ENCODE measurements around the gene AIP.
"Not testable (repeated sequence)": the region's sequence is repeated elsewhere in the genome, so short reads cannot be mapped to it uniquely, and the experiment has no call there.

- not testable (repeated sequence) for TF ChIP-seq POLR2A, CTCF (IDR thresholded peaks at IDR 0.05)
Observed at GRCh38 chr11:67485873-67486361, 3.1 kb downstream of the AIP start.
